GM19467 (cell line): ENCODE measurements around the gene CYFIP1.

Source experiments
- ATAC-seq: cut with Tn5 transposase; IDR thresholded peaks from one replicate; pipeline ENCODE4 v1.9.1; 2021; ENCODE audit warnings: mild to moderate bottlenecking, moderate library complexity; ENCODE audit not compliant: unreplicated experiment

Gene CYFIP1

DNA sequence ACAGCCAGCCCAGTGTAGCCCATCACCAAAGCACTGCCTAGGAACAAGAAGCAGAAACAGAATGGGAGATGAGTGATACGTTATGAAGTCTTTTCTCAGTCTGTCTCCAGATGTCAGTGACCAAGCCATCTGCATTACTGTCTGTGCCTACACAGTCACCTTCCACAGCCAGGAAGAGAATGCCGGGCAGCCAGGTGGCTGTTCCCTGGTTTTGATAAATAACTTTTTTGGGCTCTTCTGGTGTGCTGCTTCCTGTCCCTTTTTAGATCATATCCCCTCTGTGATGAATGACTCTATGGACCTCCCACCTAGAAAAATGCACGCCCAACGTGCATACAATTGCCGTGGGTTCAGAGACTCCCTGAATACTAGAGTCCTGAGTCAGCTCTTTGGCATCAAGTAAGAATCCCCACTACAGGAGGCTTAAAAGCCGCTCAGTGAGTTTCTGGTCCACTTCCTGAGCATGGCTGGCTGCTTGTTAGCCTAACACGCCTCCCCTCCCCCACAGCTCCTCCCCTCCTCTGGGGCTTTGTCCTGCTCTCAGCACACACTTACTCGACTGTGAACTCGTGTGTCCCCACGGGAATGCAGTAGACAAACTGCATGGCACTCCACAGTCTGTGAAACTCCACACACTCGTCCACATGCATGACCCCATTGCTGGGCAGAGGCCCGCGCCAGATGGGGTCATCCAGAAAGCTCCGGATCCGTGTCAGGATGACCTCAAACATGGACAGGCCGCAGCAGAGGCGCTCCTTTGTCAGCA lies 107.0 kb downstream of the CYFIP1 start:
- no peak for ATAC-seq

DNA sequence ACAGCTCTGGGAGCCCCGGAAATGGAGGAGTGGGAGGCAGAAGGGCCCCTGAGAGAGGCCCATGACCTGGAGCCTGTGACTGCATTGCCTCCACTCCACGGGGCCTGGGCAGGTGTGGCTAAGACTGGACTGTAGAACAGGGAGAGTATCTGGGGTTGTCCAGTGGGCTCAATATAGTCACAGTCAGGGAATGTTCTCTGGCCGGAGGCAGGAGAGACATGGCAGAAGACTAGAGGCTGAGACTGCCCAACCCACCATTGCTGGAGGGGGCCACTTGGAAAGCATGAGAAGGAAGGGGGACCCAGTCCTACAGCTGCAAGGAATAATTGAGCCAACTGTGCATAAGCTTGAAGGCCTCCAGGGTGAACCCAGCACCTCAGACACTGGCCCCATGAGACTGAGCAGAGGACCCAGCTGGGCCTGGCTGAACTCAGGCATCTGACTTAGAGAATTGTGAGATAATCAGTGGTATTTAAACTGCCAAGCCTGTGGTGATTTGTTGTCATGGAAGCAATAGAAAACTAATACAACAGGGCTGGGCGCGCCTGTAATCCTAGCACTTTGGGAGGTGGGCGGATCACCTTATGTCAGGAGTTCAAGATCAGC lies 108.6 kb downstream of the CYFIP1 start:
- ATAC-seq, result no peak

DNA sequence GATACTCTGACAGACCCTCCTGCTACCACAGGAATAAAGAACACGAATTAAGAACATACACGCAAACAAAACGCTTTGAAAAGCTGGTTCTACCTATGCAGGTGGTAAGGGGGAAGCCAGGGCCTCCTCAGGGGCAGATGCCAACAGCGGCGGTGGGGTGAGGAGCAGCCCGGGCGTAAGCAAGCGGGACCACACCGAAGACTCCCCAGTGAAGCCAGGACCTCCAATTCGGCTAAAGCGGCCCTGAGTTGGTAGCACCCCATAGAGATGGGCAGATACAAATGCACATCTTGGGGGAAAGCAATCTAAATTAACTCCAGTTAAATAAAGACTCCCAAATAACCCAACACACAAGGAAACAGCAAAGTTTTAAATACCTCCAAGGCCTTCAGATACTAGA lies 109.3 kb downstream of the CYFIP1 start:
- no peak for ATAC-seq

DNA sequence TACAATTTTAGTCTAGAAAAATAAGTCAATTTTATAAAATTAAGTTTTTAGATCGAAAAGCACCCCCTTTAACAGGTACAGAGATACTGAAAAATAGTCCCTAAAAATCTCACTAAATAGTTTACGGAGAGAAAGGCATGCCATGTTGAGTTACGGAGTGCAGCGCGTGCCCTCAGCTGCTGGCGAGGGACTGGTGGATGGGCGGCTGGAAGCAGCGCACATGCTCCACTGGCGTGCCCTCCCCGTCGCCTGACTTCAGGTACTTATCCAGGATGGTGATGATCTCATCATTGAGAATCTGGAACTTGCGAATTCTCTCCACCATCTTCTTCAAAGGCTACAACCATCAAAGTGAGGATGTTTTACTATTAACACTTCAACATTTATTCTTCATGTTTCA lies 110.3 kb downstream of the CYFIP1 start:
- no peak for ATAC-seq

DNA sequence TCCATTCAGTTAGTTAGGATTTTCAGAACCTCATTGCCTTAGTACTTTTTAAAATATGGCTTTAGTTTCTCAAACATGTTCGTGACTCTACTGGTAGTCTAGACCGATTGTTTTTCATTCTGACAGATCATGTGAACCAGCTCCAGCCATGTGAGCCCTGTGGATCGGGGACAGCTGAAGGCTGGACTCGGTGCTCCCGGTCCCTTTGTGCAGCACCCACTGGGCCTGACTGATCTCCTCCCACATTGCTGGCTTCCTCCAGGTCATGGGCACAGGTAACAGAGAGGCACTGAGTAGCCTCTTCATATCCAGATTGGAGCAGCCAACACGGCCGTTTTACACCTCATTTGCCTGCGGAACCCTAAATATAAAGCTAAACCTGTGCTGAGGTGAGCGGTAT lies 111.2 kb downstream of the CYFIP1 start:
- ATAC-seq, result no peak

DNA sequence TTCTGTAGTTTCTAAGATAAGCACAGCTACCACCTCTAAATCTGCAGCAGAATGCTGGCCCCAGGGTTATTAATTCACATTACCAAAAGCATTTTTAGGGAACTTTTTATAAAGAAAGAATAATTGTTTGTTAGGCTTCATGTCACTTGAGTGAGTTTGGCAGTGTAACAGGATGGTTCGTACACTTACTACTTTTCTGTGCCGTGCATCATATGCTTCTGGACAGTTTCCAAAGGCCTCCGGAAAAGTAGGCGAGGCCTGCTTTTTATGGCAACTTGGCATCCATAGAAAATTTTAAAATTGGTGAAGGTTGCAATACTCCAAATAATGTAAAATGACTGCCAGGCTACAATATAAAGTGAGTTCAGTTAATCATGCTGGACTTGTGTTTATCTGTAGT lies 111.7 kb downstream of the CYFIP1 start:
- ATAC-seq, result no peak

DNA sequence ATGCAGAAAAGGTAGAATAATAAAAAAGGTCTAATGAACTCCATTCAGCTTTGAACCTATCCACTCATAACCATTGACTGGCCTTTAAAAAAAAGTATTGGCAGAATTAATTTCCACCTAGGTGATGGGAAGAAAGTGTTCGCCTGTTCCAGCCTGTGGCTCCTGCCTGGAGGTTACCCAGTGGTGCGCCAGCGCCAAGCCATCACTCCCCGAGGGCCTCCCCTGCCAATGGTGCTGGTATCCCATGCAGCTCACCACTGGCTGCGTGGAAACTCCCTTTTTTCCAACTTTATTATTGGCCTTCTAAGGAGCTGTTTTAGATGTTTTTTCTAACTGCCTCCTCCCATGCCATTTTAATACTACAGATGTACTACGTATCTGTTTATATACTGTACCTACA lies 112.3 kb downstream of the CYFIP1 start:
- no peak for ATAC-seq

DNA sequence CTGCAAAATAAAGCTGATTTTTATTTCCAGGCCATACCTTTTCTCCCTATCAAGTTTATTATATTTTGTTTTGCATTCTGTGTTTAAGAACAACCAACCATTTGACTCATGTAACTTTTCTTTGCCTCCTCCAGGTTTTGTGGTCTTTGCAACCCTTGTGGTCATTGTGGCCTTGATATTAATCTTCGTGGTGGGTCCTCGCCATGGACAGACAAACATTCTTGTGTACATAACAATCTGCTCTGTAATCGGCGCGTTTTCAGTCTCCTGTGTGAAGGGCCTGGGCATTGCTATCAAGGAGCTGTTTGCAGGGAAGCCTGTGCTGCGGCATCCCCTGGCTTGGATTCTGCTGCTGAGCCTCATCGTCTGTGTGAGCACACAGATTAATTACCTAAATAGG lies 114.1 kb downstream of the CYFIP1 start:
- no peak for ATAC-seq

DNA sequence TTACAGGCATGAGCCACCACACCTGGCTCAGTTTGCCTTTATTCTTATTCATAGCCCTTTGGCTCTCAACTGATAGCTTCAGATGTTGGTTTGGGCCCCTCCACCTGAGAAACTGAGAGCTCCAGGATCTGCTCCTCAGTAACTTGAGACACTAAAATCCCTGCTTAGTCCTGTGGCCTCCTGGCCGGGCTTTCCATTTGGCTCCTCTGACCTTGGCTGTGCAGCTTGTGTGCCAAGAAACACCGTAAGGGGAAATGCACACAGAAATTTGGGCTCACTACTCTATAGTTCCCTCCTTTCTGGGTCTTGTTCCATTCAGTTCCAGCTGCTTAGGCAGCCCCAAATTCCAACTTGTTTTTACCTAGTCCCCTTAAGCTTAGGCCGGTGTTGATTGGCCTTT lies 116.8 kb downstream of the CYFIP1 start:
- no peak for ATAC-seq

DNA sequence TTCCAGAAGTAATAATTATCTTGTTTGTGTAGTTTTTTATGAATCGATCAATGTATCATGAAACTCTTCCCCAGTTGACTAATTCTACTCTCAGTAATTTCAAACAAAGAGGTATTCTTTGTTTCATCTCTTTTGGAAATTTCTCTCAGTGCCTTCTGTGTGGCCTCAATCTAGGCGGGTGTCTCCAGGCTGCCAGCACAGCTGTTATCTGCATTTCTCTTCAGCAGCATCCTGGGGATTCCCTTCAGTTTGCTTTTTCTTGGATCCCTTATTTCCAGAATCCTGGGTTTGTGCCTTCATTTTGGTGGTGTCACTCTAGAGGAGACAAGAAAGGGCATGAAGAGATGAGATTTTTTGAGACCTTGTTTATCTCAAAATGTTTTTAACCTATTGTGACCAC lies 119.0 kb downstream of the CYFIP1 start:
- no peak for ATAC-seq

DNA sequence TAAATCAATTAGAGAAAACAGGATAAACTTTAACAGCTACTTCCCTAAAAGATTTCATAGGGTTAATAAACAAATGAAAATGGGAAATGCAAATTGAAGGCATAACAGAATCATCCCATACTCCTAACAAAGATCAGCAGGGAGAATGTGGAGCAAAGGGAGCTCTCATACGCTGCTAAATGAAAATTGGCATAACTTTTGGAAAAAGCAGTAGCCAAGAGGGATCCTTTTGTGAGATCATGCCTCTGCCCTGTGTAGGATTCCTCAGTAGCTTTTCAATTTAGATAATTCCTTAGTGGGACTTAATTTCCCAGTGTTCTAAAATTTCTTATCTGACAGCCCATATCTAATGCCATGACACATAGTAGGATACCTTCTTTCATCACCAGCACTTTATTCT lies 123.5 kb downstream of the CYFIP1 start:
- ATAC-seq, result no peak

DNA sequence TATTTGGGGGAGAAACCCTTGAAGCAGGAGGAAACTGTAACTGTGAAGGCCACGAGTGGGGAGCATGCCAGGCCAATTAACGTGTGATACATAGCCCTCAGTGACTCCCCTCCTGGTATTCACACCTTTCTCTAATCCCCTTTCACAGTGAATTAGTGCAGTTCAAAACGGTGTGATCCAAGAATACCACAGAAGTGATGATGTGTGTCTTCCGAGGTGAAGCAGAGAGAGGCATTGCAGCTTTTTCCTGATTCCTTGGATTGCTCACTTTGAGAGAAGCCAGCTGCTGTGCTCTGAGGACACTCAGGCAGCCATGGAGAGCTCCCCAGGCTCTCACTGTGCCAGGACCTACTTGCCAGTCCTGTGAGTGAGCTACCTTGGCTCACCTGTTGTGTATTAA lies 124.4 kb downstream of the CYFIP1 start:
- no peak for ATAC-seq

DNA sequence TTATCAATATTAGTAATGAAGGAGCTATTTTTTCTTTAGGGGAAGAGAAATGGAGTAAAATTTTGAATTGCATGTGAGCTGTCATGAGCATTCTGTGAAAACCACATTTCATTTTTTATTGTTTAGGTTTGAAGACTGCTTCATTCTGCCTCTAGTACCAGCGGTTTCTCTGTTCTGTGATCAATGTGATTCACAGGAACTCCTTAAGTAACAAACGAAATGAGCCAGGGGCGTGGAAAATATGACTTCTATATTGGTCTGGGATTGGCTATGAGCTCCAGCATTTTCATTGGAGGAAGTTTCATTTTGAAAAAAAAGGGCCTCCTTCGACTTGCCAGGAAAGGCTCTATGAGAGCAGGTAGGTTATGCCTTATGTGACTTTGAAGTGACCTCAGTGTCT lies 128.7 kb downstream of the CYFIP1 start:
- ATAC-seq, result no peak

DNA sequence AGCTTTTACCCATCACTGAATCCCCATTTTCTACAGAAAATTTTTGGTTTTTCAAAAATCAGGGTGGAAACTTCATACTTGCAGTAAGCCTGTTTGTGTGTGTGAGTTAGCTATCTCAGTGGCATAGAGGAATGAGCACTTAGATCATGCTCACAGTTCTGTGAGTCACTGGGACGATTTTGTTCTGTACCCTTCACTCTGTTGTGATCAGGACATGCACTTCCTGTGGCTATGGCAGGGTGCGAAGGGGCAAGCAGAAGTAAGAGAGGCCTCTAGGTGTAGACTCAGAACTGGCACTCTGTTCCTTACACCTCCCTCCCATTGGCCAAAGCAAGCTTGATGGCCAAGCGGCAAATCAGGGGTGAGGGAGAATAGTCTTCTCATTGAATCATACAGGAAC lies 130.1 kb downstream of the CYFIP1 start:
- ATAC-seq, result no peak

DNA sequence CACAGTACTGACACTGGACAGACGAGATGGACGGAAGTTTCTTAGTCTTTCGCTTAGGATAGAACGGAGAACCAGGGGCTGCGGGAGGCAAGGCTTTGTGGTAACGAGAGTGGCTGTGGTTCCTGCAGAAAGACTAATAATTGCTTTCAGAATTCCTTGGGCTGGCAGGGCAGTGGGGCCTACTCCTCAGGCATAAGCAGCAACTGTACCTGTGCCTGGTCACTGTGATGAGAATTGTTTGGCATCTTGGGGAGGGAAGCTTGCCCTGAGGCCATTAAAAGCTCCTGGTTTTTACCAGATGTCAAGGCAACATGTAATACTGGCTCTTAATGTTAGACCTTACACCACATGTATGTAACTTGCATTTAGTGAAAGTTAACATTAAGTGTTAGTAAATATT lies 134.1 kb downstream of the CYFIP1 start:
- no peak for ATAC-seq

DNA sequence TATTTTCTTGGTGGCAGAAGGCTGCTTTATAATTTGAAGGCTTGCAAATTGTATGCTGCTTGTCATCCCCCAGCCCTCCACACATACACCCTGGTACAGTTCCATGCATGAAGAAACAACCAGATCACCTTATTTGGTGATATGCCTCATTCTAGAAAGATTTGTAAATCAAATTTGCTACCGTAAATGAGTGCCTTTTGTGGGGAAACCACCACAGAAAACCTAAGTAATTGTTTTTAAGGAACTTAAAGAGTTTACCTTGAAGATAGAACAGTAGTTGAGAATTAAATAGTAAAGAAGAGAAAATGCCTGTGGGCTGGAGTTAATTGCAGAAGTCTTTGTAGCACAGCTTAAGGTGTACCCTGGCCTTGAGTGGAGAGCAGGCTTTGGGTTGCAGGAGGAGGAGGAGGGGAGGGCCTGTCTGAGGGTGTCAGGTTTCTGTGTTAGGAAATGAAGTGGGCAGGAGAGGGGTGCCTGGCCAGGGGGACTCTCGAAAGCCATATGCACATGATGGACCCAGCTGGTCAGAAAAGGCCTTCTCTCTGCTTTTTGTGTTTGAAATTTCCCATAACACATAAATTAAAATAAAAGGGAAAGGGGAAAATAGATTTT lies 134.8 kb downstream of the CYFIP1 start:
- no peak for ATAC-seq

DNA sequence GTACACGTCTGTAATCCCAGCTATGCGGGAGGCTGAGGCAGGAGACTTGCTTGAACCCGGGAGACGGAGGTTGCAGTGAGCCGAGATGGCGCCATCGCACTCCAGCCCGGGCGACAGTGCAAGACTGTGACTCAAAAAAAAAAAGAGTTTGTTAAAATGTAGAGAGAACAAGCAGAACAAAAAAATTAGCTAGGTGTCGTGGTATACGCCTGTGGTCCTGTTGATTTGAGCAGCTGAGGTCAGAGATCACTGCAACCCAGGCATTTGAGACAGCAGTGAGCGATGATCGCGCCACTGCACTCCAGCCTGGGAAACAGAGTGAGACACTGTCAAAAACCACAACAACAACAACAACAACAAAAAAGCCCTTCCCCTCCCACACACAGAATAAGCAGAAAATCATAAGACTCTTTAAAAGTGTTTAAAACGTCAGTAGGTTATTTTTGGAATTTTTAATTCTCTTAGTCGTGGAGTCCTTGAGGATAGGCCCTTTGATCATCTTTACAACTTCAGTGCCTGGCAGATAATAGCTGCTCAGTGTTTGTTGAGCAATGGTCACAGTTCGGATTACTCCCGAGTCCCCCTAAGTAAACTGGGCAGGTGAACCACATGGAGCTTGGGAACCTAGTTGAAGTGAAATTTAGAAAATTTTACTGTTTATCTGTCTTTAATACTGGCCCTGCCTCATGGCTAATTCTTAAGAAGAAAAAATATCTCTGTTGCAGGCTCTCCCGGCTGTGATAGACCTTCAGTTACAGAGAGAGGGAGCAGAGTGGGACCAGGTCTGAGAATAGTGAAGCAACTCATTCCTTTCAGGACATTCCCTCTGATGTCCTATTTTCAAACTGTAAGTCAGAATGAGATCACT lies 135.5 kb downstream of the CYFIP1 start:
- no peak for ATAC-seq

DNA sequence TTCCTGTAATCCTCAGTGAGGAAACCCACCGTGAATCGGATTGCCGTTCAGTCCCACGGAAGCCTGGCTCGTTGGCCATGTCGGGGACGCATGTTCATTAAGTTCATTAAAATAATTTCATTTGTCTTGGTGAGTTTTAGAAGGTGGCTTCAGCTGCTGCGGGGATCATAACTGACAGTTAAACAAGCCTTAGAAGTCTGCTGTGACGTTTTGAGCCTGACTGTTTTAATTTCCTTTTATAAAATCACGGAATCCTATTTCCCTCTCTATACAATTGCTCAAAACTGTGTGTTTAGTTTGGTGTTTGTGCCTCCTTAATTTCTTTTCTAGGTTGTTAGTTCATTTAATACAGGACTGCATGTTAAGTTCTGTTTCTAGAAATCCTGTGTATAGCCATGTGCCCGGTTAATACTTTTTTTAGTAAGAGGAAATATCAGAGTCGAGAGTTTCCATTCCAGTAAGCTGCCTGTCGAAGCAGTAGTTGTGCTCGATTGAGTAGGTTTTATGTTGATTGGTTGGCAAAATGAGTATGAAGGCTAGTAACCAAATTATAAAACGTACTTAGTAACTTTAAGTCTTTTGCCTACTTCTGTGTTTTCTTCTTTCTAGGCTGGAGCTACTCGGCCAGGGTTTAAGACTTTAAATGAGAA lies 141.0 kb downstream of the CYFIP1 start:
- ATAC-seq, result no peak

DNA sequence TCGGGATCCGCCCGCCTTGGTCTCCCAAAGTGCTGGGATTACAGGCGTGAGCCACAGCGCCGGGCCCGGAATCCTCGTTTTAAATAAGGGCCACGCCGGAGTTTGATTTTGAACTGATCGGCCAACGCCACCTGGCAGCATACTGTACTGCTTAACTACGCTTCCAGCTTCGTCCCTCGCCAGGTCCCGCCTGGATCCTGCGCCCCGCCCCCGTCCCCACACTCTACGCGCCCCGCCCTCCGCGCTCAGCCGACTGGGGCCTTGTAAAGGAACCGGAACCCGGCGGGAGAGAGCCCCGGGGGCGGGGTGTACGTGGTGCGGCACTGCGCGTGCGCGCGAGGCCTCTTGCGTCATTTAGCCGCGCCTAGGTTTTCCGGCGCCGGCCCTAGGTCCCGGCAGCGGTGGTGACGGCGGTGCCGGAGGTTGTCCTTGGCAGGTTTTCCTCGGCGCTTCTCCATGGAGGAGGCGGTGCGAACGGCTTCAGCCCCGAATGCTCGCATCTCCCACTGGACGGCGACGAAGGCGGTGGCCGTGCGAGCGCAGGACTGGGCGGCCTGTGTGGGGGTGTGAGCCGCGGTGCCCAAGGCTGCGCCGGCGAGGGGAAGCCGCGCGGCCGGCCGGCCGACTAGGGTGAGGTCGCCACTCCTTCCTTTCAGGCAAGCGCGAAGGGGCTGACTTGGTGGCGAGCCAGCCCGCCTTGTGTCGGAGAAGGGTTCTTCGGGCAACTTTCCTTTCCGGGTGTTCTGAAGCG lies 141.7 kb downstream of the CYFIP1 start, which contains the start of gene NIPA2:
TSS of gene NIPA2 (plus strand) at position 375 of the 751 bp plus-strand sequence. CDS start 13,066 bp downstream, outside the sequence.
- peak; percentile 77 for ATAC-seq

DNA sequence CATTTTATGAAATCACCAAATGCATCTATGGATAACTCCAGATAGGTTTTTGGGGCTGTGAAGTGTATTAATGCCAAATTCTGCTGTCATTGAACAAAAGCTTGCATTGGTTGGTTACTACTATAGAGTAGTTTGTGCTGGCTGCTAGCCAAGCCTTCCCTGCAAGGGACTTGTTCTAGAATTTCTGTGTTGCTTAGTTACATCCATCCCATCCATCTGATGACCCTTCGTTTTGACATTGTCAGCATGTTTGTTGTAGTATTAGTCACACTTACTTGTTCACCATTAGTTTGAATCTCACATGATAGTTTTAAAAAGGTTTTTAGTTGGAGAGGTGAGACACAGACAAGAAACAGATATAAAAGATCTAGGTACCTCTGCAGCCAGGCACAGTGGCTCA lies 148.7 kb downstream of the CYFIP1 start:
- no peak for ATAC-seq
